Measurements from ENCODE around the gene VWA3B.
"Not testable (repeated sequence)": the region's sequence is repeated elsewhere in the genome, so short reads cannot be mapped to it uniquely, and the experiment has no call there.

VWA3B gene

GRCh38 chr2:98299211-98299905, 212.4 kb downstream of the VWA3B start:
- DNase-seq = no peak

GRCh38 chr2:98300141-98300874, 213.3 kb downstream of the VWA3B start:
- DNase-seq = no peak

GRCh38 chr2:98301469-98301868, 214.5 kb downstream of the VWA3B start:
- no peak for DNase-seq

- DNase-seq = not testable (repeated sequence)
Observed at GRCh38 chr2:98307131-98307696, 220.2 kb downstream of the VWA3B start.

GRCh38 chr2:98308068-98308467, 221.1 kb downstream of the VWA3B start:
- no peak for DNase-seq

- no peak for DNase-seq
Observed at GRCh38 chr2:98308532-98308931, 221.6 kb downstream of the VWA3B start.

GRCh38 chr2:98309580-98309979, 222.6 kb downstream of the VWA3B start:
- no peak for DNase-seq

- no peak for DNase-seq
Observed at GRCh38 chr2:98310010-98310409, 223.0 kb downstream of the VWA3B start.

- no peak for DNase-seq
Observed at GRCh38 chr2:98311090-98311489, 224.1 kb downstream of the VWA3B start.

GRCh38 chr2:98311771-98312545, 225.0 kb downstream of the VWA3B start:
- DNase-seq = no peak

- no peak for DNase-seq
Observed at GRCh38 chr2:98313492-98314250, 226.7 kb downstream of the VWA3B start.

GRCh38 chr2:98314251-98314650, 227.3 kb downstream of the VWA3B start:
- no peak for DNase-seq

GRCh38 chr2:98315957-98316356, 229.0 kb downstream of the VWA3B start:
- no peak for DNase-seq

- no peak for DNase-seq
Observed at GRCh38 chr2:98317214-98317613, 230.2 kb downstream of the VWA3B start.

- DNase-seq = not testable (repeated sequence)
Observed at GRCh38 chr2:98320171-98320570, 233.2 kb downstream of the VWA3B start.

GRCh38 chr2:98324181-98324580, 237.2 kb downstream of the VWA3B start:
- no peak for DNase-seq

- DNase-seq = no peak
Observed at GRCh38 chr2:98327776-98328175, 240.8 kb downstream of the VWA3B start.

GRCh38 chr2:98329549-98329948, 242.6 kb downstream of the VWA3B start:
- DNase-seq = no peak

GRCh38 chr2:98332989-98333388, 246.0 kb downstream of the VWA3B start:
- DNase-seq = no peak

GRCh38 chr2:98333922-98334321, 247.0 kb downstream of the VWA3B start:
- no peak for DNase-seq

GRCh38 chr2:98334439-98335078, 247.6 kb downstream of the VWA3B start:
- no peak for DNase-seq

- DNase-seq = no peak
Observed at GRCh38 chr2:98335271-98335670, 248.3 kb downstream of the VWA3B start.

All from CD4-positive, alpha-beta T cell treated with Interleukin-4 for 4 hours (primary cell).